H9 (cell line): ENCODE data around the gene MICAL2. TPM values are rescaled to one million over a fixed set of nuclear protein-coding genes. Genes with fewer than 3 reads are reported as not detected.

ENCODE experiments used
- DNase-seq: peaks from one replicate; pipeline ENCODE4 v3.0.0-alpha.2; 2017
- H2AFZ ChIP-seq: one replicate; pipeline ENCODE4 v1.6.1; 2013; ENCODE audit warnings: mild to moderate bottlenecking, low read length, control low read depth, moderate library complexity
- H2AK5ac ChIP-seq: 2 replicates; pipeline ENCODE4 v1.6.1; 2013; ENCODE audit warnings: low read length, control low read depth, mixed read lengths; ENCODE audit not compliant: insufficient read length
- H2BK120ac ChIP-seq: one replicate; pipeline ENCODE4 v1.6.1; 2013; ENCODE audit warnings: low read depth, mild to moderate bottlenecking, low read length, control low read depth, inconsistent platforms; ENCODE audit not compliant: poor library complexity, severe bottlenecking
- H2BK12ac ChIP-seq: 2 replicates; pipeline ENCODE4 v1.6.1; 2013; ENCODE audit warnings: low read length, control low read depth, mixed read lengths, low read depth; ENCODE audit not compliant: insufficient read length
- H2BK15ac ChIP-seq: 2 replicates; pipeline ENCODE4 v1.6.1; 2013; ENCODE audit warnings: low read depth, low read length, control low read depth
- H2BK20ac ChIP-seq: one replicate; pipeline ENCODE4 v1.6.1; 2013; ENCODE audit warnings: low read depth, mild to moderate bottlenecking, low read length, control low read depth, inconsistent platforms; ENCODE audit not compliant: poor library complexity, severe bottlenecking
- H2BK5ac ChIP-seq: 2 replicates; pipeline ENCODE4 v1.6.1; 2013; ENCODE audit warnings: low read length, control low read depth, mixed read lengths; ENCODE audit not compliant: insufficient read length
- H3K14ac ChIP-seq: 2 replicates; pipeline ENCODE4 v1.6.1; 2013; ENCODE audit warnings: low read length, control low read depth; ENCODE audit not compliant: insufficient read depth
- H3K18ac ChIP-seq: 2 replicates; pipeline ENCODE4 v1.6.1; 2013; ENCODE audit warnings: low read depth, mild to moderate bottlenecking, mixed read lengths, low read length, control low read depth; ENCODE audit not compliant: insufficient read length
- H3K23ac ChIP-seq: 2 replicates; pipeline ENCODE4 v1.6.1; 2013; ENCODE audit warnings: low read length, control low read depth, mixed read lengths, low read depth; ENCODE audit not compliant: insufficient read length
- H3K23me2 ChIP-seq: 2 replicates; pipeline ENCODE4 v1.6.1; 2013; ENCODE audit warnings: low read depth, mild to moderate bottlenecking, mixed read lengths, low read length, control low read depth; ENCODE audit not compliant: insufficient read length, poor library complexity, severe bottlenecking
- H3K27ac ChIP-seq: 2 replicates; pipeline ENCODE4 v1.5.1; 2013; ENCODE audit warnings: low read length, control low read depth, mixed read lengths, low read depth; ENCODE audit not compliant: insufficient read length
- H3K27me3 ChIP-seq: 2 replicates; pipeline ENCODE4 v1.6.1; 2013; ENCODE audit warnings: low read length, control low read depth, inconsistent platforms; ENCODE audit not compliant: insufficient read depth
- H3K4ac ChIP-seq: 2 replicates; pipeline ENCODE4 v1.6.1; 2013; ENCODE audit warnings: low read depth, mild to moderate bottlenecking, control low read depth, inconsistent platforms, low read length, moderate library complexity
- H3K4me1 ChIP-seq: 2 replicates; pipeline ENCODE4 v1.6.1; 2013; ENCODE audit warnings: low read length, control low read depth, inconsistent platforms; ENCODE audit not compliant: insufficient read depth
- H3K4me2 ChIP-seq: 2 replicates; pipeline ENCODE4 v1.6.1; 2013; ENCODE audit warnings: low read length, control low read depth, mixed read lengths; ENCODE audit not compliant: insufficient read length, insufficient read depth
- H3K56ac ChIP-seq: 2 replicates; pipeline ENCODE4 v1.6.1; 2013; ENCODE audit warnings: low read depth, mild to moderate bottlenecking, mixed read lengths, low read length, control low read depth; ENCODE audit not compliant: insufficient read length
- H3K79me1 ChIP-seq: 2 replicates; pipeline ENCODE4 v1.6.1; 2013; ENCODE audit warnings: low read depth, mild to moderate bottlenecking, moderate library complexity, low read length, control low read depth, inconsistent platforms; ENCODE audit not compliant: insufficient read depth, poor library complexity, severe bottlenecking
- H3K79me2 ChIP-seq: 2 replicates; pipeline ENCODE4 v1.6.1; 2013; ENCODE audit warnings: low read length, control low read depth, inconsistent platforms; ENCODE audit not compliant: insufficient read depth
- H3K9ac ChIP-seq: 2 replicates; pipeline ENCODE4 v1.6.1; 2013; ENCODE audit warnings: low read length, control low read depth, mixed read lengths; ENCODE audit not compliant: insufficient read length; ENCODE audit errors: extremely low read depth
- H3K9me3 ChIP-seq: one replicate; pipeline ENCODE4 v1.6.1; 2013; ENCODE audit warnings: low read depth, low read length, inconsistent platforms; ENCODE audit not compliant: control insufficient read depth
- H3T11ph ChIP-seq: one replicate; pipeline ENCODE4 v1.6.1; 2013; ENCODE audit warnings: mild to moderate bottlenecking, low read length, control low read depth, inconsistent platforms
- H4K20me1 ChIP-seq: one replicate; pipeline ENCODE4 v1.6.1; 2013; ENCODE audit not compliant: control insufficient read depth, insufficient read length, insufficient read depth
- H4K5ac ChIP-seq: 2 replicates; pipeline ENCODE4 v1.6.1; 2013; ENCODE audit warnings: low read depth, mild to moderate bottlenecking, mixed read lengths, low read length, control low read depth; ENCODE audit not compliant: insufficient read length
- H4K8ac ChIP-seq: replicated peaks from 2 replicates; pipeline ENCODE4 v1.6.1; 2013; ENCODE audit warnings: low read length, control low read depth, mixed read lengths, low read depth; ENCODE audit not compliant: insufficient read length
- H4K91ac ChIP-seq: 2 replicates; pipeline ENCODE4 v1.6.1; 2013; ENCODE audit warnings: low read depth, mild to moderate bottlenecking, moderate library complexity, mixed read lengths, low read length, control low read depth; ENCODE audit not compliant: insufficient read length
- H3K27ac Mint-ChIP-seq, 3 experiments: 2 replicates in 2 of 3; 3 replicates in 1 of 3; pipeline ENCODE4 v1.8.0; 2020 to 2021; ENCODE audit warnings: mixed read lengths in 3 of 3, mild to moderate bottlenecking in 1 of 3, moderate library complexity in 1 of 3
- H3K27me3 Mint-ChIP-seq: 2 replicates; pipeline ENCODE4 v1.8.0; 2021; ENCODE audit warnings: low read depth, mild to moderate bottlenecking, moderate library complexity, mixed read lengths
- H3K36me3 Mint-ChIP-seq, 3 experiments: 2 replicates in 2 of 3; 3 replicates in 1 of 3; pipeline ENCODE4 v1.8.0; 2020 to 2021; ENCODE audit warnings: low read depth in 3 of 3, mixed read lengths in 3 of 3; ENCODE audit not compliant: insufficient read depth in 1 of 3
- H3K4me1 Mint-ChIP-seq, 2 experiments: 2 replicates each; pipeline ENCODE4 v1.8.0; 2020; ENCODE audit warnings: mixed read lengths in 2 of 2
- H3K4me3 Mint-ChIP-seq, 2 experiments: 2 replicates in 1 of 2; 3 replicates in 1 of 2; pipeline ENCODE4 v1.8.0; 2020 to 2021; ENCODE audit warnings: mild to moderate bottlenecking in 2 of 2, mixed read lengths in 2 of 2, moderate library complexity in 1 of 2
- H3K9me3 Mint-ChIP-seq, 2 experiments: 2 replicates in 1 of 2; 3 replicates in 1 of 2; pipeline ENCODE4 v1.8.0; 2020; ENCODE audit warnings: mild to moderate bottlenecking in 2 of 2, mixed read lengths in 2 of 2, moderate library complexity in 1 of 2
- WGBS: extraction: QIAGEN DNeasy Blood & Tissue Kit; methylation state at CpG from one replicate; pipeline ENCODE4 v1.1.7; 2013; ENCODE audit warnings: missing lambda C conversion rate, low lambda C conversion rate, mixed read lengths; ENCODE audit not compliant: insufficient read length; ENCODE audit errors: extremely low coverage; 5-methylcytosine and 5-hydroxymethylcytosine counted together
- total RNA-seq: library from RNA; stranded (reverse); gene quantifications from 2 replicates; pipeline ENCODE4 v1.2.1, GENCODE V29; 2021
- TF ChIP-seq, protein P1 (sequence below): fragments of 200-600 bp; sonication (generic); conservative IDR thresholded peaks from 3 replicates; pipeline ENCODE4 v1.8.0; 2021; ENCODE audit warnings: antibody characterized with exemption, mild to moderate bottlenecking

MICAL2 gene
- total RNA-seq, 1 experiment from 2014 or later, result 4.7 TPM

DNA sequence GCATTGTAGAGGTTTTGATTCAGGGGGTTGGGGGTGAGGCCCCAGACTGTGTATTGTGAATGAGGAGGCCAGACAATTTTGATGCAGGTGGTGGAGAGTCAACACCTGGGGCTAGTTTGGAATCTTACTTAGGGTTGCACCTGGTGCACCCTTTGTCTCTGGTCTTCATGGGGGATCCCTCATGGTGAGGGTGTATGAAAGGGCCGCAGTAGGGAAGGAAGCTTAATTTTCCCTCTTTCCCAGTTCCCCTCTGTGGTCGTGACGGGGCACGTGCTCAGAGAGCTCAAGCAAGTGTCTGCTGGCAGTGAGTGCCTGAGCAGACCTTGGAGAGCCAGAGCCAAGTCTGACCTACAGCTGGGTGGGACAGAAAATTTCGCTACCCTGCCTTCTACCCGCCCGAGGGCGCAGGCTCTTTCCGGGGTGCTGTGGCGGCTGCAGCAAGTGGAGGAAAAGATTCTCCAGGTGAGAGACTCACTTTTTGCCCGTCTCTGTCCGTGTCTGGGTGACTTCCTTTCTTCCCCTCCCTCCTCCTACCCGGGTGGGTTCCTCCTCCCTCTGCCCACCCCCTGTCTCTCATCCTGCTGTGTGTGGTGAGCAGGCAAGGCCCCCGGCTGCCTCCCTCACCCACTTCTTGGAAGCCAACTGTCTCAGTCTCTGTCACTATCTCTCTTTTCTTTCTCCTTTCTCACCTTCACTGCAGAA lies 131.7 kb downstream of the MICAL2 start:
- no peaks in the 10 kb centered on the region; a peak in 1 of 7 replicates for H3K36me3 Mint-ChIP-seq
- H3K4me1 ChIP-seq, result peaks cover 10% of the 10 kb centered on the region; the same call in 1 of the 2 replicates

More for the DNA sequence above, 131.7 kb downstream of the MICAL2 start:
- no peaks in the 10 kb centered on the region for H3K9me3 Mint-ChIP-seq
- peak overlapping the region in 1 of 2 experiments; percentile 0; a peak in 1 of 5 replicates for H3K4me3 Mint-ChIP-seq
- Histone ChIP-seq H3T11ph (no peak overlapping the region), H2AFZ (no peak overlapping the region), H3K18ac (peak overlapping the region; percentile 1), H3K79me1 (no peaks in the 10 kb centered on the region), H2AK5ac (no peak overlapping the region), H2BK5ac (no peak overlapping the region), H2BK15ac (no peak overlapping the region), H3K27ac (no peak overlapping the region), H3K23me2 (no peaks in the 10 kb centered on the region), H2BK12ac (no peak overlapping the region), H3K27me3 (no peaks in the 10 kb centered on the region), H3K9ac (no peak overlapping the region), H3K4me2 (no peak overlapping the region), H4K5ac (no peak overlapping the region), H2BK20ac (no peak overlapping the region), H4K91ac (no peak overlapping the region), H4K20me1 (no peaks in the 10 kb centered on the region), H3K4ac (no peak overlapping the region), H3K79me2 (no peaks in the 10 kb centered on the region), H2BK120ac (no peak overlapping the region), H3K23ac (no peak overlapping the region), H3K14ac (no peak overlapping the region), H3K56ac (no peak overlapping the region), H3K9me3 (no peaks in the 10 kb centered on the region), H4K8ac (no peak overlapping the region)
- H3K4me1 Mint-ChIP-seq, result peaks cover 42% of the 10 kb centered on the region in 2 experiments
- peaks cover 5% of the 10 kb centered on the region for H3K27me3 Mint-ChIP-seq
- TF ChIP-seq, protein P1, sequence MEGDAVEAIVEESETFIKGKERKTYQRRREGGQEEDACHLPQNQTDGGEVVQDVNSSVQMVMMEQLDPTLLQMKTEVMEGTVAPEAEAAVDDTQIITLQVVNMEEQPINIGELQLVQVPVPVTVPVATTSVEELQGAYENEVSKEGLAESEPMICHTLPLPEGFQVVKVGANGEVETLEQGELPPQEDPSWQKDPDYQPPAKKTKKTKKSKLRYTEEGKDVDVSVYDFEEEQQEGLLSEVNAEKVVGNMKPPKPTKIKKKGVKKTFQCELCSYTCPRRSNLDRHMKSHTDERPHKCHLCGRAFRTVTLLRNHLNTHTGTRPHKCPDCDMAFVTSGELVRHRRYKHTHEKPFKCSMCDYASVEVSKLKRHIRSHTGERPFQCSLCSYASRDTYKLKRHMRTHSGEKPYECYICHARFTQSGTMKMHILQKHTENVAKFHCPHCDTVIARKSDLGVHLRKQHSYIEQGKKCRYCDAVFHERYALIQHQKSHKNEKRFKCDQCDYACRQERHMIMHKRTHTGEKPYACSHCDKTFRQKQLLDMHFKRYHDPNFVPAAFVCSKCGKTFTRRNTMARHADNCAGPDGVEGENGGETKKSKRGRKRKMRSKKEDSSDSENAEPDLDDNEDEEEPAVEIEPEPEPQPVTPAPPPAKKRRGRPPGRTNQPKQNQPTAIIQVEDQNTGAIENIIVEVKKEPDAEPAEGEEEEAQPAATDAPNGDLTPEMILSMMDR, result no peak
- no CpG with 5 or more reads among the region's 14 CpGs for WGBS
- no peak for DNase-seq
- H3K27ac Mint-ChIP-seq, result peak overlapping the region; percentile 58 to 71 (median 62)
